ENCODE data around the gene ARHGAP31. TPM values are rescaled to one million over a fixed set of nuclear protein-coding genes. Genes with fewer than 3 reads are reported as not detected.

ARHGAP31 gene
- total and polyA plus RNA-seq, 8 donors, result 1.2 to 275 (median 4.3) TPM

DNA sequence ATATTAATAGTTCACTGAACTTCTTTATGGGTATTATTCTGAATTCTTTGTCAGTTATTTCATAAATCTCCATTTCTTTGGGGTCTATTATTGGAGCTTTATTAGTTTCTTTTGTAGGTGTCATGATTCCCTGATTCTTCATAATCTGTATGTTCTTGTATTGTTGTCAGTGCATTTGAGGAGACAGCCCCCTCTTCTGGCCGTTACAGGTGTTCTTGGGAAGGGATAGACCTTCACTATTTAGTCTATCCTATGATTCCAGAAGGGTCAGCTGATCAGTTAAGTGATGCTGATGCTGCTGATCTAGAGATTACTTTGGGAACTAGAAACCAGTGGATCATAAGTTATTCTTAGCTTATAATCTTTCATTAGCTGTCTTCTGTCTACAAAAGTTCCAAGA is 134.4 kb downstream of the ARHGAP31 start:
- H3K36me3 ChIP-seq, result peaks cover 40 to 57% (median 52%) of the 10 kb centered on the region in 4 donors
- no peak overlapping the region for H3K4me3 ChIP-seq
- H3K9me3 ChIP-seq, result peaks cover 14 to 60% (median 41%) of the 10 kb centered on the region in 4 donors
- no peak for DNase-seq
- no peak overlapping the region for H3K27ac ChIP-seq
- intact Hi-C loops (cut with DNase I; ENCODE audit: low total_unique reads), result no loop called here
- WGBS, 5 donors, result 81 to 95% (median 90%) methylated on average over 1 of the region's 1 CpG
- no peaks in the 10 kb centered on the region for H3K4me1 ChIP-seq
- no peak for TF ChIP-seq EP300 (IDR thresholded peaks at IDR 0.05)
- no peak for TF ChIP-seq POLR2AphosphoS5 (IDR thresholded peaks at IDR 0.05)
- no peak for TF ChIP-seq POLR2A (IDR thresholded peaks at IDR 0.05)
- TF ChIP-seq, protein P1, sequence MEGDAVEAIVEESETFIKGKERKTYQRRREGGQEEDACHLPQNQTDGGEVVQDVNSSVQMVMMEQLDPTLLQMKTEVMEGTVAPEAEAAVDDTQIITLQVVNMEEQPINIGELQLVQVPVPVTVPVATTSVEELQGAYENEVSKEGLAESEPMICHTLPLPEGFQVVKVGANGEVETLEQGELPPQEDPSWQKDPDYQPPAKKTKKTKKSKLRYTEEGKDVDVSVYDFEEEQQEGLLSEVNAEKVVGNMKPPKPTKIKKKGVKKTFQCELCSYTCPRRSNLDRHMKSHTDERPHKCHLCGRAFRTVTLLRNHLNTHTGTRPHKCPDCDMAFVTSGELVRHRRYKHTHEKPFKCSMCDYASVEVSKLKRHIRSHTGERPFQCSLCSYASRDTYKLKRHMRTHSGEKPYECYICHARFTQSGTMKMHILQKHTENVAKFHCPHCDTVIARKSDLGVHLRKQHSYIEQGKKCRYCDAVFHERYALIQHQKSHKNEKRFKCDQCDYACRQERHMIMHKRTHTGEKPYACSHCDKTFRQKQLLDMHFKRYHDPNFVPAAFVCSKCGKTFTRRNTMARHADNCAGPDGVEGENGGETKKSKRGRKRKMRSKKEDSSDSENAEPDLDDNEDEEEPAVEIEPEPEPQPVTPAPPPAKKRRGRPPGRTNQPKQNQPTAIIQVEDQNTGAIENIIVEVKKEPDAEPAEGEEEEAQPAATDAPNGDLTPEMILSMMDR (IDR thresholded peaks at IDR 0.05), result no peak
- no peaks in the 10 kb centered on the region for H3K27me3 ChIP-seq

DNA sequence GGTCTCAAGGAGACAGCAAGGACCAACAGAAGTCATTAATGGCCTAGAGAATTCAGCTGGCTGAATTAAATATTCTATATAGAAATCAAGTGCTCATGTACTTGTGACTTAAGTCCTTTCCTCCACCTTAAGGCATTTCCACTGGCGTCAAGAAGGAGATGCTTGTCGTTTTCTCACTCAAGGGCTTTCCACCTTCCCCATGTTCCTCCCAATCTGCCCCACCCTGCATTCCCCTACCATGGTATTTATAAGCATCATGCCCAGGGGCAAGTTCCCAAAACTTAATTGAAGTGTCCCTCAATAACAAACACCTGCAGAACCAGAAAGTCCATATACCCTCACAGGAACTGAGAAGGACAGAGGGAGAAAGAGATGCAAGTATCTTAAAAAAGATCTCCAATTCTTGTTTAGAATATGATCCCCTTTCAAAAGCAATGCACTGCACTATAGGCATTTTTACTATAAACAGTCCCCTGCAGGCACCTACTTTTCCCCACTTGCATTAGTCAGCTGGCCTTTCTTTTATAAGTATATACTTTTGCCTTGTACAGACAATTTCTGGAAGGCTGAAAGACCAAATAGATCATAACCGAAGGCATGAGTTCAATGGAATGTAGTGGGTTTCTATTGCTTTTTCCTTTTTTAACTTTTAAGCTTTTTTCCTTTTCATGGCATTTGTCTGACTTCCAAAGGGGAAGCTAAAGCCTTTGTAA is 139.6 kb downstream of the ARHGAP31 start:
- no peak for DNase-seq
- H3K4me3 ChIP-seq, result no peak overlapping the region
- no peaks in the 10 kb centered on the region for H3K27me3 ChIP-seq
- peaks cover 0 to 18% (median 14%) of the 10 kb centered on the region in 4 donors for H3K9me3 ChIP-seq
- no peaks in the 10 kb centered on the region for H3K4me1 ChIP-seq
- 88 to 98% (median 96%) methylated on average over 3 of the region's 3 CpGs for WGBS, 5 donors
- TF ChIP-seq EP300 (IDR thresholded peaks at IDR 0.05), result no peak
- TF ChIP-seq, protein P1 (IDR thresholded peaks at IDR 0.05), result no peak
- TF ChIP-seq POLR2AphosphoS5 (IDR thresholded peaks at IDR 0.05), result no peak
- TF ChIP-seq POLR2A (IDR thresholded peaks at IDR 0.05), result no peak
- H3K27ac ChIP-seq, result no peak overlapping the region
- intact Hi-C loops (cut with DNase I; ENCODE audit: low total_unique reads), result no loop called here
- H3K36me3 ChIP-seq, result peaks cover 80 to 100% (median 99%) of the 10 kb centered on the region in 4 donors

DNA sequence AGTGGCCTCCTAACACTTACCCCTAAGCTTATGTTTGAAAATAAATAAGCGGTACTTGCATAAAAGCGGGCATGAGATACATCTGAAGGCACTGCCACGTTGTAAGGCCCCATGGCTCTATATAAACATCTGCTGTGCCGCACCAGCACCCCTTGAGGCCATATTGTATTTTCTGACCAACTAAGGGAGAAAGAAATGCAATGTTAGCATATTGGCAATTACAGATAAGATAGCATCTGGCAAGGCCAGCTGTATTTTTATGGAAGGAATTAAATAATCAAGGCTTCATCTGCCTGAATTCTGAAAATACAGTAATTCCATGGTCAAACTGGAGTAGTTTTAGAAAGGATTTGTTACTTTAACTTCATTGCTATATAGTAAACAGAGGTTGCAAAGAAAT is 140.5 kb downstream of the ARHGAP31 start:
- Histone ChIP-seq H3K4me3 (no peak overlapping the region), H3K36me3 (peaks cover 77 to 100% (median 96%) of the 10 kb centered on the region in 4 donors), H3K4me1 (no peaks in the 10 kb centered on the region), H3K27me3 (no peaks in the 10 kb centered on the region), H3K27ac (no peak overlapping the region), H3K9me3 (peaks cover 0 to 9% (median 5%) of the 10 kb centered on the region in 4 donors)
- WGBS, 5 donors, result 93 to 96% (median 94%) methylated on average over 4 of the region's 4 CpGs
- TF ChIP-seq, protein P1 (IDR thresholded peaks at IDR 0.05), result no peak
- TF ChIP-seq POLR2A (IDR thresholded peaks at IDR 0.05) (no peak), EP300 (IDR thresholded peaks at IDR 0.05) (no peak), POLR2AphosphoS5 (IDR thresholded peaks at IDR 0.05) (no peak)
- DNase-seq, result no peak
- intact Hi-C loops (cut with DNase I; ENCODE audit: low total_unique reads), result no loop called here

DNA sequence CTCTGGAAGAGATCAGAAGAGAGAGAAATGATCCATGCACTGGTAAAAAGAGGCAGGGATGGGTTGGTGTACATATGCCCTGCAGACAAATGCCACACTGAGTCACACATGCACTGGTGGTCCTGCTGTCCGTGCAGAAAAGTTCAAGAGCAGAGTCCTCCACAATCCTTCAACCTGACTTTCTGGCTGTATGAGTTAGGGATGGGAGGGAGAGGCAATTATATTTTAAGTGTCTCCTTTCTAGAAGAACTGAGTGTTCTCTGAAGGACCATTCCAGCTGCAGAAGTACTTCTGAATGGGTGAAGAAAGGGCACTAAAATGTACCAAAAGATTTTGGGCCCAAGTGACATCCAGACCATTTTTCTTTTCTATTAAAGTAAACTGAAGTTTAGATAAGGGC is 142.8 kb downstream of the ARHGAP31 start:
- WGBS, 5 donors, result 89 to 100% (median 96%) methylated on average over 1 of the region's 1 CpG
- H3K27me3 ChIP-seq, result no peaks in the 10 kb centered on the region
- intact Hi-C loops (cut with DNase I; ENCODE audit: low total_unique reads), result no loop called here
- no peaks in the 10 kb centered on the region for H3K9me3 ChIP-seq
- DNase-seq, result no peak
- H3K4me3 ChIP-seq, result no peak overlapping the region
- no peak overlapping the region for H3K27ac ChIP-seq
- H3K4me1 ChIP-seq, result no peaks in the 10 kb centered on the region
- H3K36me3 ChIP-seq, result peaks cover 60 to 95% (median 92%) of the 10 kb centered on the region in 4 donors
- TF ChIP-seq EP300 (IDR thresholded peaks at IDR 0.05) (no peak), POLR2AphosphoS5 (IDR thresholded peaks at IDR 0.05) (no peak), POLR2A (IDR thresholded peaks at IDR 0.05) (no peak)
- TF ChIP-seq, protein P1 (IDR thresholded peaks at IDR 0.05), result no peak

Data from stomach (tissue), 9 donors.